Esophagus muscularis mucosa (tissue), 3 donors: Measurements from ENCODE around the gene WDR82.

Source experiments
- CTCF ChIP-seq, 3 experiments: fragments of 200-600 bp in 2 of 3; fragments of 450-650 bp in 1 of 3; sonication (generic) in 2 of 3; IDR thresholded peaks; one replicate each; pipeline ENCODE4 v1.5.1; 2017 to 2019; ENCODE audit warnings: antibody characterized with exemption in 3 of 3, mild to moderate bottlenecking in 2 of 3, moderate library complexity in 1 of 3
- POLR2A ChIP-seq: fragments of 450-650 bp; IDR thresholded peaks from one replicate; pipeline ENCODE4 v1.6.1; 2017; ENCODE audit warnings: antibody characterized with exemption, moderate library complexity, mild to moderate bottlenecking, low read depth

DNA sequence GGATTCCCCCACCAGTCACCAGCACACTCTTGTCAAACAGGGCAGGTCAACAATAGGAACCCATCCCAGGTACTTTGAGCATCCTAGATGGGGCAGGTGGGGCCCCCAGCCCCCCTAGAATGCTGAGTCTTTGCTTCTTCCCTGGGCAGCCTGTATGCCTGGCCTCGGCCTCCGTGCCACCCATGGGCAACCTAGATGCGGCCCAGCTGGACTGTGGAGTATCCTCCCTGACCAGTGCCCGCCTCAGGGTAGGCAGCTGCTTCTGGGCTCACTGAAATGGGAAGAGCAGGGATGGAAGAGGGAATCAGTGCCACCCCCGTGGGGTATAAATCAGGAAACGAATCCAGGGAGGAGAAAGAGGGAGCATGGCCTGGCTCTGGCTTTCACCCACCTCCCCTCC is 48.5 kb upstream of the WDR82 start:
- TF ChIP-seq CTCF (IDR thresholded peaks at IDR 0.05) (no peak), POLR2A (no peak)
